Liver (tissue), 5 donors: ENCODE data around the gene KRT33B. TPM values are rescaled to one million over a fixed set of nuclear protein-coding genes. Genes with fewer than 3 reads are reported as not detected.

Experiments used
- RAD21 ChIP-seq, 2 donors: IDR thresholded peaks; 2 replicates each; pipeline ENCODE4 v1.6.1; 2016; ENCODE audit warnings: antibody characterized with exemption in 2 of 2, mild to moderate bottlenecking in 2 of 2
- polyA plus RNA-seq, 2 donors: library from polyadenylated mRNA; stranded (reverse) in 1 of 2; unstranded in 1 of 2; fragments of 200-250 nt in 1 of 2; fragments of >200 nt in 1 of 2; fragmentation: Nextera tagmentation in 1 of 2; extraction: Ambion mirVana in 1 of 2; gene quantifications; one replicate each; pipeline versions ENCODE4 v1.2.1 to v1.2.3, GENCODE V29; 2013 to 2015
- total RNA-seq, 2 donors: library from RNA; depleted of rRNA; stranded (reverse); fragments of >200 nt; gene quantifications; one replicate each; pipeline ENCODE4 v1.2.3, GENCODE V29; 2014
- donor health status: healthy.
- donor health status: healthy.
- donor health status: healthy.

Gene KRT33B
- total and polyA plus RNA-seq, 4 donors = not detected

DNA sequence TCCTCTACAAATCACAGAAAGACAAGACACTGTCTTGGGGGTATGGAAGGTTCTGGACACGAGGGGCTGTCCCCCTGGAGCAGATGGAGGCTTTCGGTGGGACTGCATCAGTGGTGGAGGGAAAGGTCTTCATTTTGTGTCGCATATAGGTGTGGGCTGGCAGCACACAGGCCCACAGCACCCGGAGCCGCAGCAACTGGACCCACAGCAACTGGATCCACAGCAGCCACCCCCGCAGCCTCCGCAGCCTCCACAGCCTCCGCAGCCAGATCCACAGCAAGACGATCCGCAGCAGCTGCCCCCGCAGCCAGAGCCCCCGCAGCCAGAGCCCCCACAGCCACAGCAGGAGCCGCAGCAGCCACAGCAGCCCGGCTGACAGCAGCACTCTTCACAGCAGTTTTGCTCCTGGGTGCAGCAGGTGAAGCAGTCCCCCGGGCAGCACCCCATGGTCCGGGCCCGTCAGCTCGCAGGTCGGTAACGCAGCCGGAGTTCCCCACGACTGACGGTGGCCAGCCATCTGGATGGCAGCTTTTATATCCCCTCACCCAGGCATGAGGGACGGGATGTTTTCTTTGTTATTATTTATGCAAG is 54.3 kb downstream of the KRT33B start, which contains the start of gene KRTAP17-1 (continued):
- no peak for TF ChIP-seq RAD21 (IDR thresholded peaks at IDR 0.05)

Other genes starting within 250 kb of the KRT33B start
Only the 30 nearest of the 32 such genes appear.
- not detected for gene KRTAP4-6, start 229.3 kb downstream of the KRT33B start, total RNA-seq
- gene KRTAP4-6, start 229.3 kb downstream of the KRT33B start, polyA plus RNA-seq = not detected
- gene KRTAP4-5, start 220.0 kb downstream of the KRT33B start, total RNA-seq = not detected
- gene KRTAP4-5, start 220.0 kb downstream of the KRT33B start, polyA plus RNA-seq = not detected
- gene KRTAP4-4, start 209.1 kb downstream of the KRT33B start, total RNA-seq = not detected
- not detected for gene KRTAP4-4, start 209.1 kb downstream of the KRT33B start, polyA plus RNA-seq
- gene KRTAP4-3, start 201.6 kb downstream of the KRT33B start, total RNA-seq = not detected
- not detected for gene KRTAP4-3, start 201.6 kb downstream of the KRT33B start, polyA plus RNA-seq
- gene KRTAP4-2, start 191.6 kb downstream of the KRT33B start, total RNA-seq = not detected
- not detected for gene KRTAP4-2, start 191.6 kb downstream of the KRT33B start, polyA plus RNA-seq
- not detected for gene KRTAP4-1, start 184.9 kb downstream of the KRT33B start, total RNA-seq
- not detected for gene KRTAP4-1, start 184.9 kb downstream of the KRT33B start, polyA plus RNA-seq
- gene KRTAP9-1, start 179.9 kb downstream of the KRT33B start, total RNA-seq = not detected
- not detected for gene KRTAP9-1, start 179.9 kb downstream of the KRT33B start, polyA plus RNA-seq
- gene KRTAP9-2, start 143.2 kb downstream of the KRT33B start, total RNA-seq = not detected
- gene KRTAP9-2, start 143.2 kb downstream of the KRT33B start, polyA plus RNA-seq = not detected
- gene KRTAP9-3, start 137.4 kb downstream of the KRT33B start, total RNA-seq = not detected
- not detected for gene KRTAP9-3, start 137.4 kb downstream of the KRT33B start, polyA plus RNA-seq
- gene KRTAP9-8, start 131.8 kb downstream of the KRT33B start, total RNA-seq = not detected
- not detected for gene KRTAP9-8, start 131.8 kb downstream of the KRT33B start, polyA plus RNA-seq
- not detected for gene KRTAP9-4, start 120.1 kb downstream of the KRT33B start, total RNA-seq
- not detected for gene KRTAP9-4, start 120.1 kb downstream of the KRT33B start, polyA plus RNA-seq
- not detected for gene KRTAP9-9, start 114.4 kb downstream of the KRT33B start, total RNA-seq
- gene KRTAP9-9, start 114.4 kb downstream of the KRT33B start, polyA plus RNA-seq = not detected
- not detected for gene KRTAP9-6, start 104.4 kb downstream of the KRT33B start, total RNA-seq
- not detected for gene KRTAP9-6, start 104.4 kb downstream of the KRT33B start, polyA plus RNA-seq
- gene KRTAP9-7, start 94.1 kb downstream of the KRT33B start, total RNA-seq = not detected
- not detected for gene KRTAP9-7, start 94.1 kb downstream of the KRT33B start, polyA plus RNA-seq
- not detected for gene KRTAP29-1, start 67.0 kb downstream of the KRT33B start, total RNA-seq
- not detected for gene KRTAP29-1, start 67.0 kb downstream of the KRT33B start, polyA plus RNA-seq
- not detected for gene KRTAP16-1, start 60.5 kb downstream of the KRT33B start, total RNA-seq
- gene KRTAP16-1, start 60.5 kb downstream of the KRT33B start, polyA plus RNA-seq = not detected
- gene KRTAP17-1, start 54.1 kb downstream of the KRT33B start, total RNA-seq = not detected
- not detected for gene KRTAP17-1, start 54.1 kb downstream of the KRT33B start, polyA plus RNA-seq
- gene KRT33A, start 19.0 kb downstream of the KRT33B start, total RNA-seq = not detected
- gene KRT33A, start 19.0 kb downstream of the KRT33B start, polyA plus RNA-seq = not detected
- not detected for gene KRT34, start 12.5 kb upstream of the KRT33B start, total RNA-seq
- gene KRT34, start 12.5 kb upstream of the KRT33B start, polyA plus RNA-seq = not detected
- gene KRT31, start 27.8 kb upstream of the KRT33B start, total RNA-seq = not detected
- gene KRT31, start 27.8 kb upstream of the KRT33B start, polyA plus RNA-seq = not detected
- gene KRT37, start 54.8 kb upstream of the KRT33B start, total RNA-seq = not detected
- not detected for gene KRT37, start 54.8 kb upstream of the KRT33B start, polyA plus RNA-seq
- not detected for gene KRT38, start 71.2 kb upstream of the KRT33B start, total RNA-seq
- not detected for gene KRT38, start 71.2 kb upstream of the KRT33B start, polyA plus RNA-seq
- gene KRT32, start 97.6 kb upstream of the KRT33B start, total RNA-seq = not detected
- not detected for gene KRT32, start 97.6 kb upstream of the KRT33B start, polyA plus RNA-seq
- gene KRT35, start 111.3 kb upstream of the KRT33B start, total RNA-seq = not detected
- not detected for gene KRT35, start 111.3 kb upstream of the KRT33B start, polyA plus RNA-seq
- under 1 TPM in 1 of 2 donors, not detected in 1; 0.05 TPM for gene KRT36, start 120.1 kb upstream of the KRT33B start, total RNA-seq
- gene KRT36, start 120.1 kb upstream of the KRT33B start, polyA plus RNA-seq = not detected
- 1 to 10 TPM in 1 of 2 donors, not detected in 1; 3.7 TPM for gene KRT13, start 135.8 kb upstream of the KRT33B start, total RNA-seq
- 1 to 10 TPM in 1 of 2 donors, under 1 TPM in 1; 0.13 to 2.8 TPM for gene KRT13, start 135.8 kb upstream of the KRT33B start, polyA plus RNA-seq
- gene KRT15, start 149.1 kb upstream of the KRT33B start, total RNA-seq = not detected
- under 1 TPM in 1 of 2 donors, not detected in 1; 0.14 TPM for gene KRT15, start 149.1 kb upstream of the KRT33B start, polyA plus RNA-seq
- 1 to 10 TPM; 3.1 to 3.4 TPM for gene KRT19, start 158.5 kb upstream of the KRT33B start, total RNA-seq
- gene KRT19, start 158.5 kb upstream of the KRT33B start, polyA plus RNA-seq = 1 to 10 TPM; 3.8 to 5.8 TPM
- not detected for gene KRT9, start 202.2 kb upstream of the KRT33B start, total RNA-seq
- gene KRT9, start 202.2 kb upstream of the KRT33B start, polyA plus RNA-seq = not detected
- not detected for gene KRT14, start 217.1 kb upstream of the KRT33B start, total RNA-seq
- not detected for gene KRT14, start 217.1 kb upstream of the KRT33B start, polyA plus RNA-seq